OCI-LY3 (cell line): ENCODE data around the gene NFIL3.

ENCODE experiments used
- CTCF ChIP-seq: fragments of 200-600, 300-600 bp; sonication (generic); IDR thresholded peaks from 2 replicates; pipeline ENCODE4 v1.5.1; 2014; ENCODE audit warnings: antibody characterized with exemption, low read length, low read depth
- EZH2phosphoT487 ChIP-seq: fragments of 200-600 bp; shearing (Covaris generic); IDR thresholded peaks from 2 replicates; pipeline ENCODE4 v1.6.1; 2018; ENCODE audit warnings: antibody characterized with exemption, mixed run types, low read depth

GRCh38 chr9:91419222-91420191 is 4.1 kb downstream of the NFIL3 start:
- TF ChIP-seq CTCF (no peak), EZH2phosphoT487 (no peak)
